Suprapubic skin (tissue), 4 donors: ENCODE data around the gene CSTA. TPM values are rescaled to one million over a fixed set of nuclear protein-coding genes. Genes with fewer than 3 reads are reported as not detected.

Source experiments
- DNase-seq, 2 donors: peaks; one replicate each; pipeline ENCODE4 v3.0.0-alpha.2; 2019; ENCODE audit warnings: low spot score in 2 of 2
- H3K27ac ChIP-seq: fragments of 200-600 bp; sonication (generic); one replicate; pipeline ENCODE4 v1.5.1; 2019
- H3K27me3 ChIP-seq: fragments of 200-600 bp; sonication (generic); one replicate; pipeline ENCODE4 v1.5.1; 2019
- H3K36me3 ChIP-seq: fragments of 200-600 bp; sonication (generic); one replicate; pipeline ENCODE4 v1.5.1; 2019
- H3K4me1 ChIP-seq: fragments of 200-600 bp; sonication (generic); one replicate; pipeline ENCODE4 v1.5.1; 2019
- H3K4me3 ChIP-seq: fragments of 200-600 bp; sonication (generic); one replicate; pipeline ENCODE4 v1.5.1; 2019; ENCODE audit warnings: mild to moderate bottlenecking
- H3K9me3 ChIP-seq: fragments of 200-600 bp; sonication (generic); one replicate; pipeline ENCODE4 v1.5.1; 2019
- CTCF ChIP-seq, 2 donors: fragments of 200-600 bp in 1 of 2; fragments of 450-650 bp in 1 of 2; sonication (generic) in 1 of 2; IDR thresholded peaks; one replicate each; pipeline ENCODE4 v1.5.1; 2016 to 2019; ENCODE audit warnings: antibody characterized with exemption in 2 of 2, mild to moderate bottlenecking in 1 of 2, moderate library complexity in 1 of 2
- EP300 ChIP-seq: sonication (generic); formaldehyde crosslinking; IDR thresholded peaks from one replicate; pipeline ENCODE4 v1.6.1; 2017; ENCODE audit warnings: antibody characterized with exemption
- POLR2A ChIP-seq, 2 donors: fragments of 450-650 bp; IDR thresholded peaks; one replicate each; pipeline ENCODE4 v1.6.1; 2017; ENCODE audit warnings: antibody characterized with exemption in 2 of 2, mild to moderate bottlenecking in 2 of 2, moderate library complexity in 2 of 2
- POLR2AphosphoS5 ChIP-seq, 3 donors: sonication (generic); formaldehyde crosslinking; IDR thresholded peaks; one replicate each; pipeline ENCODE4 v1.6.1; 2017; ENCODE audit warnings: antibody characterized with exemption in 3 of 3
- WGBS: methylation state at CpG from one replicate; pipeline ENCODE4 v1.1.5; 2018; 5-methylcytosine and 5-hydroxymethylcytosine counted together
- total RNA-seq, 4 donors: library from RNA; depleted of rRNA; stranded (reverse); fragments of >200 nt; gene quantifications; one replicate each; pipeline ENCODE4 v1.1.0, GENCODE V29; 2016

CSTA gene
- total RNA-seq, 4 donors from 2014 or later: 22.4 to 253 (median 192) TPM

- whole genome bisulfite sequencing: 91% methylated on average over 1 of the region's 1 CpG
- H3K27ac ChIP-seq: no peak overlapping the region
- TF ChIP-seq EP300 (no peak), POLR2A (IDR thresholded peaks at IDR 0.05) (no peak), CTCF (IDR thresholded peaks at IDR 0.05) (no peak), POLR2AphosphoS5 (IDR thresholded peaks at IDR 0.05) (no peak)
- no peak for DNase-seq
- no peak overlapping the region for H3K4me3 ChIP-seq
- no peaks in the 10 kb centered on the region for H3K9me3 ChIP-seq
- H3K27me3 ChIP-seq: no peaks in the 10 kb centered on the region
- H3K36me3 ChIP-seq: no peaks in the 10 kb centered on the region
- peaks cover 7% of the 10 kb centered on the region for H3K4me1 ChIP-seq
These were observed 28.9 kb downstream of the CSTA start for GRCh38 chr3:122353893-122354401.

GRCh38 chr3:122355612-122356011, 30.6 kb downstream of the CSTA start:
- no peak for TF ChIP-seq EP300
- no peak for TF ChIP-seq POLR2A (IDR thresholded peaks at IDR 0.05)
- TF ChIP-seq POLR2AphosphoS5 (IDR thresholded peaks at IDR 0.05): no peak
- no peak for TF ChIP-seq CTCF (IDR thresholded peaks at IDR 0.05)
- no peak overlapping the region for H3K27ac ChIP-seq

GRCh38 chr3:122356402-122356801, 31.4 kb downstream of the CSTA start:
- WGBS: 81% methylated on average over 4 of the region's 4 CpGs
- no peak for TF ChIP-seq POLR2AphosphoS5 (IDR thresholded peaks at IDR 0.05)
- TF ChIP-seq CTCF (IDR thresholded peaks at IDR 0.05): peak in 1 of 2 donors; percentile 22
- no peak for TF ChIP-seq EP300
- TF ChIP-seq POLR2A (IDR thresholded peaks at IDR 0.05): no peak
- Histone ChIP-seq H3K27me3 (no peaks in the 10 kb centered on the region), H3K4me1 (peaks cover 7% of the 10 kb centered on the region), H3K4me3 (no peak overlapping the region), H3K9me3 (no peaks in the 10 kb centered on the region), H3K27ac (no peak overlapping the region), H3K36me3 (no peaks in the 10 kb centered on the region)
- no peak for DNase-seq

More at GRCh38 chr3:122355612-122356011, 30.6 kb downstream of the CSTA start:
- DNase-seq: no peak
- Histone ChIP-seq H3K4me1 (peaks cover 7% of the 10 kb centered on the region), H3K27me3 (no peaks in the 10 kb centered on the region), H3K36me3 (no peaks in the 10 kb centered on the region), H3K4me3 (no peak overlapping the region), H3K9me3 (no peaks in the 10 kb centered on the region)
- 74% methylated on average over 4 of the region's 4 CpGs for whole genome bisulfite sequencing

GRCh38 chr3:122357828-122358702, 33.0 kb downstream of the CSTA start:
- H3K4me1 ChIP-seq: peaks cover 12% of the 10 kb centered on the region
- no peaks in the 10 kb centered on the region for H3K27me3 ChIP-seq
- WGBS: 54% methylated on average over 2 of the region's 2 CpGs
- no peak for TF ChIP-seq CTCF (IDR thresholded peaks at IDR 0.05)
- no peak for TF ChIP-seq POLR2AphosphoS5 (IDR thresholded peaks at IDR 0.05)
- TF ChIP-seq EP300: no peak
- H3K36me3 ChIP-seq: peaks cover 9% of the 10 kb centered on the region
- H3K9me3 ChIP-seq: no peaks in the 10 kb centered on the region
- H3K27ac ChIP-seq: no peak overlapping the region
- no peak for DNase-seq
- H3K4me3 ChIP-seq: no peak overlapping the region

GRCh38 chr3:122358703-122359032, 33.6 kb downstream of the CSTA start:
- Histone ChIP-seq H3K27ac (no peak overlapping the region), H3K4me3 (no peak overlapping the region), H3K27me3 (no peaks in the 10 kb centered on the region), H3K9me3 (no peaks in the 10 kb centered on the region), H3K36me3 (peaks cover 10% of the 10 kb centered on the region), H3K4me1 (peaks cover 12% of the 10 kb centered on the region)
- 78% methylated on average over 2 of the region's 2 CpGs for WGBS
- no peak for DNase-seq
- TF ChIP-seq POLR2AphosphoS5 (IDR thresholded peaks at IDR 0.05): no peak
- no peak for TF ChIP-seq EP300
- no peak for TF ChIP-seq CTCF (IDR thresholded peaks at IDR 0.05)
- no peak for TF ChIP-seq POLR2A (IDR thresholded peaks at IDR 0.05)
